GM12864 (cell line): ENCODE data around the gene PHETA1.
A peak's percentile ranks its signal among the peaks of the same experiment; 100 is the strongest.

Experiments
- DNase-seq: peaks from one replicate; pipeline ENCODE4 v3.0.0-alpha.2; 2011; ENCODE audit warnings: low read depth
- H3K4me3 ChIP-seq: 2 replicates; pipeline ENCODE4 v1.5.1; 2011; ENCODE audit warnings: mild to moderate bottlenecking, low read depth, low read length, control low read depth
- CTCF ChIP-seq: IDR thresholded peaks from 2 replicates; pipeline ENCODE4 v1.5.1; 2011; ENCODE audit warnings: low read depth, mild to moderate bottlenecking, moderate library complexity, low read length, control low read depth, inconsistent platforms; ENCODE audit errors: missing control alignments

The PHETA1 gene

GRCh38 chr12:111314953-111315539, 53.8 kb downstream of the PHETA1 start:
- no peak overlapping the region for H3K4me3 ChIP-seq
- DNase-seq: no peak
- TF ChIP-seq CTCF: no peak

GRCh38 chr12:111313833-111314259, 55.0 kb downstream of the PHETA1 start:
- DNase-seq: peak; percentile 26
- H3K4me3 ChIP-seq: no peak overlapping the region
- TF ChIP-seq CTCF: peak; percentile 97

- TF ChIP-seq CTCF: no peak
- H3K4me3 ChIP-seq: no peak overlapping the region
- no peak for DNase-seq
Observed at GRCh38 chr12:111312708-111313107, 56.2 kb downstream of the PHETA1 start.

GRCh38 chr12:111312016-111312415, 56.9 kb downstream of the PHETA1 start:
- DNase-seq: no peak
- no peak overlapping the region for H3K4me3 ChIP-seq
- no peak for TF ChIP-seq CTCF

- TF ChIP-seq CTCF: no peak
- DNase-seq: no peak
- H3K4me3 ChIP-seq: no peak overlapping the region
Observed at GRCh38 chr12:111311011-111311410, 57.9 kb downstream of the PHETA1 start.
